Midbrain (tissue), 1 donor: ENCODE measurements around the gene GRPR.
"Not testable (repeated sequence)": the region's sequence is repeated elsewhere in the genome, so short reads cannot be mapped to it uniquely, and the experiment has no call there.

ENCODE experiments used
- DNase-seq: peaks from one replicate; lab custom pipeline; 2025; lab: John Stamatoyannopoulos, UW

GRPR gene

GRCh38 chrX:16137416-16138107, 14.2 kb downstream of the GRPR start:
- no peak for DNase-seq

GRCh38 chrX:16138108-16138427, 14.7 kb downstream of the GRPR start:
- DNase-seq, result no peak

GRCh38 chrX:16140448-16140847, 17.1 kb downstream of the GRPR start:
- no peak for DNase-seq

- DNase-seq, result no peak
These were observed 17.6 kb downstream of the GRPR start for GRCh38 chrX:16140983-16141382.

GRCh38 chrX:16141422-16142245, 18.3 kb downstream of the GRPR start:
- DNase-seq, result no peak

GRCh38 chrX:16142246-16142558, 18.8 kb downstream of the GRPR start:
- DNase-seq, result no peak

- no peak for DNase-seq
These were observed 20.6 kb downstream of the GRPR start for GRCh38 chrX:16143968-16144367.

GRCh38 chrX:16144420-16144819, 21.1 kb downstream of the GRPR start:
- no peak for DNase-seq

- not testable (repeated sequence) for DNase-seq
These were observed 21.7 kb downstream of the GRPR start for GRCh38 chrX:16145093-16145492.

GRCh38 chrX:16145656-16146055, 22.3 kb downstream of the GRPR start:
- no peak for DNase-seq

DNA sequence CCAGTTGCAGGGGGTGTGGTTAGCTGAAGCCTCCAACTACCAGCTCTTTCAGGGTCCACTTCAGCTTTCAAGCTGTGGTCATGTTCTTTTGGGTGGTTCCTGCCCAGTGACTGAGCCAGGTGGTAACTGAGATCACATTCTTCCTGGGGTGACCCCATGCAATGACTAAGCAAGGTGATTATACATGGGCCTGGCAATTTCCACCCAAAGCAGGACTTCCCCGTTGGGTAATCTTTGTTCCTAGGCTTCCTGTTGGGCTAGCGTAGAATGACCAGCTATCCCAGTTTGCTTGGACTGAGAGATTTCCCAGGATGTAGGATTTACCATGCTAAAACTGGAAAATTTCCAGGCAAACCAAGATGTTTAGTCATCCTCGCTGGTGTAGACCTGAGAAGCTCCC, 25.5 kb downstream of the GRPR start:
- no peak for DNase-seq

DNA sequence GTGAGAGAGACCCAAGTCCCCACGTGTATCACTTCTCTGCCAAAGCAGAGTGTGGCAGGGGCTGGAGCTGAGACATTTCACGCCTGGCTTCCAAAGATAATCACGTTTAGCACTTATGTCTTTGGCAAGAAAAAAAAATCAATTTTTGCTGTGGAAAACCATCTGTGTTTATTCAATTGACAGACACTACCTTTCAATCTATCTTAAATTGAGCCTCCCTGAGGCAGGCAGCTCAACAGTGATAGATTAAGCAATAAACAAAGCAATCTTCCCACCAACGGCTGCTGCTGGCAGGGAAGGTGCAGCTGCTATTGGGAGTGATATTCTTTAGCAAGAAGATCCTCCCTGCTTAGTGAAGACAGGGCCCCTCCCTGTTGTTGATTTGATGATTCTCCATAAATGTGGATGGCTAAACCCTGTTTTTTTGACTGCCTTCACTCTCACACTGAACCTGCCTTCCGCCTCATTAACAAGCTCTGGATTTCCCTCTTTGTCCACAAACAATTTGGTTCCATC, 32.3 kb downstream of the GRPR start:
- DNase-seq, result no peak

DNA sequence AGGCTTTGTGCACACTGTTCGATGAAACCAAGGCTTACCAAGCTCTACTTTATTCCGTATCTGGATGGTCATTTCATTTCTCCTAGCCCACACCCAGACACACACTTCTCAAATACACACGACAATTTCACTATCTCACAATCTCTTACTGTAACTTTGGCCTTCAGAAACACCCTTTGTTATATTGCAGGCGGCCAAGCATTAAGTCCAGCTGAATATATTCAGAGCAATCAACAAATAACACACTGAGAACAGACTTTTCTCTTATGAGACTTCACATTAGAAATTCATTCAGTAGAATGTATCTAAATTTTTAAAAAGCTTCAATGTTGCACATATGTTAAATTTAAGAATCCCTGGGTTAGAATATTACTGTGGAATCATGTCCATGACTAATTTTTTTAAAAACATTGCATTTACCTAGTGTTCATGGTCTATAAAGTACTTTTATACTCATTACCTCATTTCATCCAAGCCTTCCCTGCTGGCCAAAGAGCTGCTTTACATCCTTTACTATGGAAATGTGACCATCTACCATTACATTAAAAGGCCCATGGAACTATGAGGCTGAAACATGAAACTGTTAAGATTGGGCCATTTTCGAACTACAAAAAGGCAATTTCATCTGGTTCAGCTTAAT, 33.4 kb downstream of the GRPR start:
- DNase-seq, result no peak

GRCh38 chrX:16160729-16161128, 37.4 kb downstream of the GRPR start:
- no peak for DNase-seq

DNA sequence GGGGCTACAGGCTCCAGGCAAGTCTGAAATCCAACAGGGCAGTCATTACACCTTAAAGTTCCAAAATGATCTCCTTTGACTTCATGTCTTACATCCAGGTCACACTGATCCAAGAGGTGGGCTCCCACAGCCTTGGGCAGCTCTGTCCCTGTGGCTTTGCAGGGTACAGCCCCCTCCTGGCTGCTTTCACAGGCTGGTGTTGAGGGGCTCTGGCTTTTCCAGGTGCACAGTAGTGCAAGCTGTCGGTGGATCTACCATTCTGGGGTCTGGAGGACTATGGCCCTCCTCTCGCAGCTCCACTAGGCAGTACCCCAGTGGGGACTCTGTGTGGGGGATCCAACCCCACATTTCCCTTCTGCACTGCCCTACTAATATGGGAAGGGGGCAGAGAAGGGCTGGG, 37.8 kb downstream of the GRPR start:
- DNase-seq, result not testable (repeated sequence)

GRCh38 chrX:16162391-16162790, 39.0 kb downstream of the GRPR start:
- DNase-seq, result no peak

DNA sequence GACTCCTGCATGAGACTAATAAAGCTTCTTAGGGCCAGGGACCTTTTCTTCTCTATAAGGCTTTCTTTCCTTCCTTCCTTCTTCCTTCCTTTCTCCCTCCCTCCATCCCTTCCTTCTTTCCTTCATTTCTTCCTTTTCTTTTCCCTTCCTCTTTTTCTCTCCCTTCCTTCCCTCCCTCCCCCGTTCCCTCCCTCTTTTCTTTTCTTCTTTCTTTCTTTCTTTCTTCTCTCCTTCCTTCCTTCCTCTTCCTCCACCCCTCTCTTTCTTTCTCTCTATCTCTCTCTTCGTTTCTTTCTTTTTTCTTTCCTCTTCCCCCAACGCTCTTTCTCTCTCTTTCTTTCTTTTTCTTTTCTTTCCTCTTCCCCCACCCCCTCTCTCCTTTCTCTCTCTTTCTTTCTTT, 41.4 kb downstream of the GRPR start:
- DNase-seq, result no peak

DNA sequence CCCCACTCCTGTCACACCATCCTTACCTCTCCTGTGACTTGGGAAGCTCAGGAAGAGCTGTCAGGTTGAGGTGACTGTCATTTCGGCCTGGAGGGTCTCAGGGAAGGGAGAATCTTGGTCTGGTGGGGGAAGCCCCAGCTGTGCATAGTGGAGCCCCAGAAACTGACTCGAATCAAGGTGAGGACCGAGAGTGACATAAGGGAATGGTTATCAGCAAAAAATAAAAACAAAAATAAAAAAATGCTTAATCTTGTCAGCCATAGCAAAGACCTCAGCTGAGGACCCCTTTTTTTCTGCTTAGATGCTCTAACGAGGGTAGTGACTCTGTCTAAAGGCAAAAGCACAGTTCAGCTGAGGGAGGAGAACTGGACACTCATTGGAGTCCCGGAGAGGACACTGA, 43.8 kb downstream of the GRPR start, which contains the start of gene MAGEB17:
Gene MAGEB17, plus strand, starts transcription at position 301 of the 400 bp plus-strand sequence. CDS start 2,902 bp downstream, outside the sequence.
- DNase-seq, result no peak

DNA sequence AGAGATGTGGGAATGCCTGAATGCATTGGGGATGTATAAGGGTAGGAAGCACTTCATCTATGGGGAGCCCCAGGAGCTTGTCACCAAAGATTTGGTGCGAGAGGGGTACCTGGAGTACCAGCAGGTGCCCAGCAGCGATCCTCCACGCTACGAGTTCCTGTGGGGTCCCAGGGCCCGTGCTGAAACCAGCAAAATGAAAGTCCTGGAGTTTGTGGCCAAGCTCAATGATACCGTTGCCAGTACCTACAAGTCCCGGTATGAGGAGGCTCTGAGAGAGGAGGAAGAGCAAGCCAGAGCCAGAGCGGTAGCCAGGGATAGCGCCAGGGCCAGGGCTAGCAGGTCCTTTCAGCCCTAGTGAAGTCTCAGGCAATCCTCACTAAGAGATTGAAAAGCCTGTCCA, 47.7 kb downstream of the GRPR start:
- DNase-seq, result no peak

- DNase-seq, result no peak
These were observed 48.6 kb downstream of the GRPR start for GRCh38 chrX:16171944-16172343.

- no peak for DNase-seq
These were observed 49.0 kb downstream of the GRPR start for GRCh38 chrX:16172391-16172790.

DNA sequence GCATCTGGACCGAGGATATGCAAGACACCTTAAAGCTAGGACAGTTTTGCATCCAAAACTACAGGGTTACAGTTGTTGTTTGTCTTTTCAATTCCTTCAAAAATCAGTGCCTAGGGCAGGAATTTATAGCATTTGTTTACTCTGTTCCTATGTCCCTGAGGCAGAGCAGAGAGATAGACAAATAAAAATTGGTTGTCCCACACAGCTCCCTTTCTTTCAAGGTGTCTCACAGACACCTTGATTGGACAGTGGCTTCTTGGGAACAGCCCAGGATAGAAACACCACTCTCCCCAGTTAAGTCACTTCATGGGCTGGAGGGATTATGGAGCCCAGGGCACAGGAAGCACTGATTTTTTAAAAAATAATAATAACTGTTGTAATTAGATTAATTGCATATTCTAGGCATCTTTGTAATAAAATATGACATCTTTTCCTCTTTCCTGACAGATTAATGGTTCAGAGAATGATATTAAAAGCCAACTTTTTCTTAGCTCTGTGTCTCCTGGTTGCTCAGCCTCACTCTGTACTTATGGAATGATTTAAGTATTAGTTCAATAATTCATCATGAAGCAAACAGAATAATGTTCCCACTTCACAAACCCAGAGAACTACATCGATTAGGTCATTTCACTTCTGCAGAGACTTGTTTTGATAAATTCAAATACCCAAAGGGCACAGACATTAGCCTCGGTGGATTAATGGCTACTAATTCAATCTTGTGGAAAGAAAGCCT, 52.1 kb downstream of the GRPR start:
- no peak for DNase-seq
